Measurements from ENCODE around the gene UPK1A. TPM values are rescaled to one million over a fixed set of nuclear protein-coding genes. Genes with fewer than 3 reads are reported as not detected.
A peak's percentile ranks its signal among the peaks of the same experiment; 100 is the strongest.

UPK1A gene
- total RNA-seq, 6 experiments from 2014 or later, result 0.27 TPM; not detected in 5

DNA sequence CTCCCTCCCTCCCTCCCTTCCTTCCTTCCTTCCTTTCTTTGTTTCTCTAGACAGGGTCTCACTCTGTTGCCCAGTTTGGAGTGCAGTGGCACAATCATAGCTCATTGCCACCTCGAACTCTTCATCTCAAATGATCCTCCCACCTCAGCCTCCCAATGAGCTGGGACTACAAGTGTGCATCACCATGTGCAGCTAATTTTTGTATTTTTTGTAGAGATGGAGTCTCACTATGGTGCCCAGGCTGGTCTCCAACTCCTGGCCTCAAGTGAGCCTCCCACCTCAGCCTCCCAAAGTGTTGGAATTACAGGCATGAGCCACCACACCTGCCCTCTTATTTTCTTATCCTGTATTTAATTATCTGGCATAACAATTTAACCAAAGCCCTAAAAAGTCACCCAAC lies 4.4 kb downstream of the UPK1A start:
- Histone ChIP-seq H3K27me3 (no peaks in the 10 kb centered on the region), H3K36me3 (no peaks in the 10 kb centered on the region), H3K4me3 (no peak overlapping the region), H3K27ac (no peak overlapping the region), H3K9me3 (no peaks in the 10 kb centered on the region), H3K4me1 (peaks cover 0 to 5% (median 0%) of the 10 kb centered on the region in 4 donors)
- ATAC-seq, result no peak
- intact Hi-C loops (cut with DNase I), result no loop called here
- TF ChIP-seq, protein P1, sequence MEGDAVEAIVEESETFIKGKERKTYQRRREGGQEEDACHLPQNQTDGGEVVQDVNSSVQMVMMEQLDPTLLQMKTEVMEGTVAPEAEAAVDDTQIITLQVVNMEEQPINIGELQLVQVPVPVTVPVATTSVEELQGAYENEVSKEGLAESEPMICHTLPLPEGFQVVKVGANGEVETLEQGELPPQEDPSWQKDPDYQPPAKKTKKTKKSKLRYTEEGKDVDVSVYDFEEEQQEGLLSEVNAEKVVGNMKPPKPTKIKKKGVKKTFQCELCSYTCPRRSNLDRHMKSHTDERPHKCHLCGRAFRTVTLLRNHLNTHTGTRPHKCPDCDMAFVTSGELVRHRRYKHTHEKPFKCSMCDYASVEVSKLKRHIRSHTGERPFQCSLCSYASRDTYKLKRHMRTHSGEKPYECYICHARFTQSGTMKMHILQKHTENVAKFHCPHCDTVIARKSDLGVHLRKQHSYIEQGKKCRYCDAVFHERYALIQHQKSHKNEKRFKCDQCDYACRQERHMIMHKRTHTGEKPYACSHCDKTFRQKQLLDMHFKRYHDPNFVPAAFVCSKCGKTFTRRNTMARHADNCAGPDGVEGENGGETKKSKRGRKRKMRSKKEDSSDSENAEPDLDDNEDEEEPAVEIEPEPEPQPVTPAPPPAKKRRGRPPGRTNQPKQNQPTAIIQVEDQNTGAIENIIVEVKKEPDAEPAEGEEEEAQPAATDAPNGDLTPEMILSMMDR (IDR thresholded peaks at IDR 0.05), result no peak
- TF ChIP-seq POLR2A (IDR thresholded peaks at IDR 0.05), result no peak
- DNase-seq, result no peak
- WGBS (ENCODE audit: insufficient coverage, low coverage, low lambda C conversion rate, missing lambda C conversion rate), result 80% methylated on average over 1 of the region's 1 CpG

DNA sequence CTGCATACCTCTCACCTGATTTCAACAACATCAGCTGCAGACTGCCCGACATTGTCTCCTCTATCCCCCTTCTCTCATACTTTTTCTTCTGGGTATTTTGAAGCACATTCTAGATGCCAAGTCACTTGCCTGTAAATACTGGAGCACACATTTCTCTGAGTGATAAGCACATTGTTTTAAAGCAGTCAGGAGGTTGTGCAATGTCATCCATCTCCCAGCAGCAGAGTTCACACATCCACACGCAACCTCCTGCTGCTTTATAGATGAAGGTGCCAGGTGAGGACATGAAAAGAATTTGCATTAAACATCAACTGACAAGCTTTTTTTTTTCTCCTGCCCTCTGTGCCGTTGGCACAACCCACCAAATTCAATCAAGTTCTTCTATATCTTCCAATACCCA lies 5.5 kb downstream of the UPK1A start:
- no peaks in the 10 kb centered on the region for H3K36me3 ChIP-seq
- H3K27ac ChIP-seq, result no peak overlapping the region
- no peak overlapping the region for H3K4me3 ChIP-seq
- no peak for TF ChIP-seq POLR2A (IDR thresholded peaks at IDR 0.05)
- TF ChIP-seq, protein P1 (IDR thresholded peaks at IDR 0.05), result no peak
- ATAC-seq, result peak in 3 of 4 donors; percentile 31 to 67 (median 65)
- 11% methylated on average over 3 of the region's 3 CpGs for WGBS (ENCODE audit: insufficient coverage, low coverage, low lambda C conversion rate, missing lambda C conversion rate)
- intact Hi-C loops (cut with DNase I), result no loop called here
- H3K27me3 ChIP-seq, result no peaks in the 10 kb centered on the region
- DNase-seq, result no peak
- no peaks in the 10 kb centered on the region for H3K9me3 ChIP-seq
- peaks cover 0 to 5% (median 0%) of the 10 kb centered on the region in 4 donors for H3K4me1 ChIP-seq

DNA sequence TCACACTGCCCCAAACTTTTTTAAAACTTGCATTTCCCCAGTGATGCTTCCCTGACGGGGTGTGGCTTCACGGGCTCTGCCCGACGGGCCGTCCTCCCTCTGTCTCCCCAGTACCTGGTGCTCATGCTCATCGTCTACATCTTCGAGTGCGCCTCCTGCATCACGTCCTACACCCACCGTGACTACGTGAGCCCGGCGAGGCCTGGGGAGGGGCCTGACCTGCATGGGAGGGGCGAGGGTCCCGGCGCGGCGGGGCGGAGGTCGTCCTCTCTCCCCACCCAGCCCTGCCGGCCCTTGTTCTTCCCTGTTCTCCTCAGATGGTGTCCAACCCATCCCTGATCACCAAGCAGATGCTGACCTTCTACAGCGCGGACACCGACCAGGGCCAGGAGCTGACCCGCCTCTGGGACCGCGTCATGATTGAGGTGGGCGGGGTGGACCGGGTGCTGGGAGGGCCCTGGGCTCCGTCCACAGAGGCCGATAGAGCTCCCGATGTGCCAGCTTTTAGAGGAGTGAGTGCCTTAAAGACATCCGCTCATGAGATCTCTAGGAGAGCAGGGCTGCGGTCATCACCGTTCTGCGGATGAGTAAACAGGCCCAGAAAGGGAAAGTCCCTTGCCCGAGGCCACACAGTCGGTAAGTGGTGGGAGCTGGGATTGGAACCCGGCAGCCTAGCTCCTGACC lies 6.9 kb downstream of the UPK1A start:
- Histone ChIP-seq H3K27ac (no peak overlapping the region), H3K4me3 (peak overlapping the region in 2 of 3 donors; percentile 3 to 19), H3K36me3 (no peaks in the 10 kb centered on the region), H3K4me1 (peaks cover 0 to 5% (median 0%) of the 10 kb centered on the region in 4 donors), H3K27me3 (no peaks in the 10 kb centered on the region), H3K9me3 (no peaks in the 10 kb centered on the region)
- DNase-seq (peak in 2 of 3 donors; percentile 55 to 64), ATAC-seq (peak; percentile 67 to 89 (median 70))
- TF ChIP-seq, protein P1 (IDR thresholded peaks at IDR 0.05), result no peak
- TF ChIP-seq POLR2A (IDR thresholded peaks at IDR 0.05), result no peak
- WGBS (ENCODE audit: insufficient coverage, low coverage, low lambda C conversion rate, missing lambda C conversion rate), result 4% methylated on average over 24 of the region's 39 CpGs
- intact Hi-C loops (cut with DNase I), result no loop called here

DNA sequence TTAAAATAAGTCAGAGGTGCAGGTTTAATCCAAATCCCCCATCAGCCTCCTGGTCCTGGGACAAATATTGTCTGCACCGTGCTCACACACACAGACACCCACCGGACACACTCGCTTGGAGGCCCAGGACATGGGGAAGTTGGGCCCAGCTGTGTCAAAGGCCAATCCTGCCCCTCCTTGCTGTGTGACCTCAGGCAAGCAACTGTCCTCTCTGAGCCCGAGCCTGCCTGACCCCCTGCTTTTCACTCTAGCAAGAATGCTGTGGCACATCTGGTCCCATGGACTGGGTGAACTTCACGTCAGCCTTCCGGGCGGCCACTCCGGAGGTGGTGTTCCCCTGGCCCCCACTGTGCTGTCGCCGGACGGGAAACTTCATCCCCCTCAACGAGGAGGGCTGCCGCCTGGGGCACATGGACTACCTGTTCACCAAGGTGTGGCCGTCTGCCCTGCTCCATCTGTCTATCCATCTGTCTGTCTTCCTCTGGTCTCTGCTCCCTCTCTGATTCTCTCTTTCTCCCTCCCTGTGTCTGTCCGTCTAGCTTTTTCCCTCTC lies 9.3 kb downstream of the UPK1A start:
- H3K27me3 ChIP-seq, result no peaks in the 10 kb centered on the region
- H3K9me3 ChIP-seq, result no peaks in the 10 kb centered on the region
- peaks cover 0 to 5% (median 0%) of the 10 kb centered on the region in 4 donors for H3K4me1 ChIP-seq
- no peak for ATAC-seq
- no peak overlapping the region for H3K4me3 ChIP-seq
- no peak for TF ChIP-seq POLR2A (IDR thresholded peaks at IDR 0.05)
- TF ChIP-seq, protein P1 (IDR thresholded peaks at IDR 0.05), result no peak
- no peak overlapping the region for H3K27ac ChIP-seq
- WGBS (ENCODE audit: insufficient coverage, low coverage, low lambda C conversion rate, missing lambda C conversion rate), result 76% methylated on average over 6 of the region's 15 CpGs
- no peaks in the 10 kb centered on the region for H3K36me3 ChIP-seq
- no peak for DNase-seq
- intact Hi-C loops (cut with DNase I), result no loop called here

All from right lobe of liver (tissue), 6 donors.